IMR-90 (cell line): ENCODE measurements around the gene XRCC5. TPM values are rescaled to one million over a fixed set of nuclear protein-coding genes. Genes with fewer than 3 reads are reported as not detected.

Source experiments
- ATAC-seq: fragments of 200-7000 bp; cut with Tn5 transposase; 2 replicates; pipeline ENCODE4 v1.9.1; 2020; ENCODE audit warnings: low read depth, mild to moderate bottlenecking, moderate library complexity
- BruUV-seq: library from RNA; stranded (reverse); fragments of 400-500 nt; replicated peaks from 2 replicates; lab custom pipeline; 2021; lab: Mats Ljungman, UMichigan
- CTCF ChIA-PET: fragments of 300-600 bp; formaldehyde crosslinking; extraction: SDS; loops from one replicate; lab custom pipeline; 2021; ENCODE audit warnings: antibody characterized with exemption; lab: Yijun Ruan, JAX
- POLR2A ChIA-PET: fragments of 300-600 bp; sonication (Branson Sonifier 250); formaldehyde crosslinking; loops from one replicate; lab custom pipeline; 2022; ENCODE audit warnings: antibody characterized with exemption; ENCODE audit not compliant: unreplicated experiment; lab: Charles Lee
- DNase-seq: peaks from one replicate; pipeline ENCODE4 v3.0.0; 2013
- H2AFZ ChIP-seq: replicated peaks from 2 replicates; pipeline ENCODE3; 2013; ENCODE audit warnings: low read length, mild to moderate bottlenecking; ENCODE audit not compliant: poor library complexity
- H2AK5ac ChIP-seq: 2 replicates; pipeline ENCODE4 v1.6.1; 2013; ENCODE audit warnings: low read depth, low read length, inconsistent platforms
- H2AK9ac ChIP-seq: replicated peaks from 2 replicates; pipeline ENCODE3; 2013; ENCODE audit warnings: mild to moderate bottlenecking, low read depth, low read length, moderate library complexity; ENCODE audit not compliant: poor library complexity
- H2BK120ac ChIP-seq: 2 replicates; pipeline ENCODE4 v1.6.1; 2013; ENCODE audit warnings: low read depth, low read length, inconsistent platforms
- H2BK15ac ChIP-seq: 3 replicates; pipeline ENCODE4 v1.6.1; 2013; ENCODE audit warnings: low read depth, low read length, inconsistent platforms
- H2BK20ac ChIP-seq: 2 replicates; pipeline ENCODE4 v1.6.1; 2013; ENCODE audit warnings: low read depth, mild to moderate bottlenecking, inconsistent platforms, low read length, moderate library complexity
- H2BK5ac ChIP-seq: 2 replicates; pipeline ENCODE4 v1.6.1; 2013; ENCODE audit warnings: mild to moderate bottlenecking, low read depth, low read length, inconsistent platforms; ENCODE audit not compliant: poor library complexity, severe bottlenecking
- H3K14ac ChIP-seq: replicated peaks from 2 replicates; pipeline ENCODE4 v1.6.1; 2013; ENCODE audit warnings: low read depth, low read length, inconsistent platforms
- H3K18ac ChIP-seq: 2 replicates; pipeline ENCODE4 v1.6.1; 2013; ENCODE audit warnings: low read depth, low read length, control low read depth
- H3K23ac ChIP-seq: 2 replicates; pipeline ENCODE4 v1.6.1; 2013; ENCODE audit warnings: low read depth, low read length, inconsistent platforms
- H3K27ac ChIP-seq: 2 replicates; pipeline ENCODE4 v1.5.1; 2013; ENCODE audit warnings: mild to moderate bottlenecking, control low read depth, low read length; ENCODE audit not compliant: insufficient read depth
- H3K27me3 ChIP-seq: 2 replicates; pipeline ENCODE4 v1.6.1; 2013; ENCODE audit warnings: low read length; ENCODE audit not compliant: control insufficient read depth, insufficient read depth
- H3K36me3 ChIP-seq: 2 replicates; pipeline ENCODE4 v1.6.1; 2013; ENCODE audit warnings: low read length, mixed read lengths; ENCODE audit not compliant: control insufficient read depth, insufficient read depth
- H3K4ac ChIP-seq: 2 replicates; pipeline ENCODE4 v1.6.1; 2013; ENCODE audit warnings: low read depth, low read length, inconsistent platforms
- H3K4me1 ChIP-seq: 2 replicates; pipeline ENCODE4 v1.6.1; 2013; ENCODE audit warnings: low read length, mixed read lengths; ENCODE audit not compliant: control insufficient read depth, insufficient read depth
- H3K4me2 ChIP-seq: 2 replicates; pipeline ENCODE4 v1.6.1; 2013; ENCODE audit warnings: low read depth, mild to moderate bottlenecking, control low read depth, low read length, moderate library complexity
- H3K4me3 ChIP-seq: 2 replicates; pipeline ENCODE4 v1.5.1; 2013; ENCODE audit warnings: low read depth, mild to moderate bottlenecking, control low read depth, low read length, moderate library complexity; ENCODE audit not compliant: insufficient read depth
- H3K56ac ChIP-seq: 2 replicates; pipeline ENCODE4 v1.6.1; 2013; ENCODE audit warnings: low read length, inconsistent platforms; ENCODE audit not compliant: insufficient read depth; ENCODE audit errors: extremely low read depth
- H3K79me1 ChIP-seq, 2 experiments: 2 replicates each; pipeline ENCODE4 v1.6.1; 2013; ENCODE audit warnings: low read length in 2 of 2, inconsistent platforms in 1 of 2, low read depth in 1 of 2
- H3K9ac ChIP-seq: 2 replicates; pipeline ENCODE4 v1.6.1; 2013; ENCODE audit warnings: low read depth, low read length, control low read depth
- H3K9me1 ChIP-seq: 2 replicates; pipeline ENCODE4 v1.6.1; 2013; ENCODE audit warnings: low read length, inconsistent platforms; ENCODE audit not compliant: insufficient read depth
- H3K9me3 ChIP-seq: 2 replicates; pipeline ENCODE4 v1.6.1; 2013; ENCODE audit warnings: low read length; ENCODE audit not compliant: control insufficient read depth, insufficient read depth
- H4K20me1 ChIP-seq: 2 replicates; pipeline ENCODE4 v1.6.1; 2013; ENCODE audit warnings: low read length, inconsistent platforms; ENCODE audit not compliant: insufficient read depth
- H4K5ac ChIP-seq: 2 replicates; pipeline ENCODE4 v1.6.1; 2013; ENCODE audit warnings: mild to moderate bottlenecking, low read depth, low read length, control low read depth
- H4K8ac ChIP-seq, 2 experiments: 2 replicates each; pipeline ENCODE4 v1.6.1; 2013; ENCODE audit warnings: low read depth in 2 of 2, low read length in 2 of 2, control low read depth in 1 of 2, inconsistent platforms in 1 of 2
- H4K91ac ChIP-seq: 2 replicates; pipeline ENCODE4 v1.6.1; 2013; ENCODE audit warnings: low read depth, low read length, inconsistent platforms; ENCODE audit not compliant: insufficient read depth
- BHLHE40 ChIP-seq: fragments of 150-350 bp; IDR thresholded peaks from 2 replicates; pipeline ENCODE4 v1.6.1; 2016; ENCODE audit warnings: mild to moderate bottlenecking, low read depth, low read length
- CEBPB ChIP-seq: IDR thresholded peaks from 2 replicates; pipeline ENCODE4 v1.6.1; 2012; ENCODE audit warnings: low read depth, low read length, improper control_type of control experiment
- CHD1 ChIP-seq: IDR thresholded peaks from 2 replicates; pipeline ENCODE4 v1.6.1; 2012; ENCODE audit warnings: low read depth, low read length, improper control_type of control experiment
- FOS ChIP-seq: fragments of 150-350 bp; IDR thresholded peaks from 2 replicates; pipeline ENCODE4 v1.6.1; 2016; ENCODE audit warnings: low read depth, low read length
- MAFK ChIP-seq: IDR thresholded peaks from 2 replicates; pipeline ENCODE4 v1.6.1; 2012; ENCODE audit warnings: low read depth, low read length, improper control_type of control experiment
- MAZ ChIP-seq: IDR thresholded peaks from 2 replicates; pipeline ENCODE4 v1.6.1; 2012; ENCODE audit warnings: low read depth, mild to moderate bottlenecking, low read length, improper control_type of control experiment, moderate library complexity, borderline replicate concordance
- MXI1 ChIP-seq: IDR thresholded peaks from 2 replicates; pipeline ENCODE4 v1.6.1; 2012; ENCODE audit warnings: low read depth, mild to moderate bottlenecking, low read length, moderate library complexity, borderline replicate concordance
- NFE2L2 ChIP-seq: fragments of 150-350 bp; IDR thresholded peaks from 2 replicates; pipeline ENCODE4 v1.6.1; 2016; ENCODE audit warnings: low read depth, mild to moderate bottlenecking, low read length
- POLR2A ChIP-seq: IDR thresholded peaks from 2 replicates; pipeline ENCODE4 v1.6.1; 2012; ENCODE audit warnings: mild to moderate bottlenecking, low read depth, low read length
- RAD21 ChIP-seq: IDR thresholded peaks from 2 replicates; pipeline ENCODE4 v1.6.1; 2012; ENCODE audit warnings: low read length, improper control_type of control experiment
- RCOR1 ChIP-seq: IDR thresholded peaks from 2 replicates; pipeline ENCODE4 v1.6.1; 2012; ENCODE audit warnings: mild to moderate bottlenecking, low read length, improper control_type of control experiment; ENCODE audit not compliant: insufficient replicate concordance
- RFX5 ChIP-seq: IDR thresholded peaks from 2 replicates; pipeline ENCODE4 v1.8.0; 2012; ENCODE audit warnings: low read depth, mild to moderate bottlenecking, low read length, moderate library complexity
- SMC3 ChIP-seq: fragments of 150-350 bp; IDR thresholded peaks from 2 replicates; pipeline ENCODE4 v1.6.1; 2016; ENCODE audit warnings: low read depth, mild to moderate bottlenecking, antibody characterized with exemption, low read length, moderate library complexity
- WGBS, 2 experiments: methylation state at CpG; one replicate each; pipeline versions ENCODE4 v1.1.5 to v1.1.7; 2013; ENCODE audit warnings: missing lambda C conversion rate in 2 of 2; ENCODE audit not compliant: insufficient read length in 1 of 2; ENCODE audit errors: extremely low coverage in 2 of 2; 5-methylcytosine and 5-hydroxymethylcytosine counted together
- dilution Hi-C: fragments of 300-500 bp; cut with HindIII; formaldehyde crosslinking; loops from one replicate; pipeline ENCODE4 v1.14.3; 2018; ENCODE audit warnings: low sequenced_read_pairs; ENCODE audit not compliant: unreplicated experiment
- in situ Hi-C: fragments of 300-500 bp; cut with MboI; formaldehyde crosslinking; loops from 3 replicates; pipeline ENCODE4 v1.14.3; 2019; ENCODE audit warnings: low sequenced_read_pairs, inconsistent platforms, mixed read lengths
- intact Hi-C: fragments of 100-400 bp; cut with micrococcal nuclease; formaldehyde crosslinking; loops from 2 replicates; pipeline ENCODE4 v1.10.0; 2022
- polyA plus RNA-seq, 3 experiments: library from polyadenylated mRNA; depleted of rRNA; stranded (reverse); fragments of >200 nt; gene quantifications; 2 replicates each; pipeline ENCODE4 v1.2.3, GENCODE V29; 2012; ENCODE audit warnings: low replicate concordance in 1 of 3
- total RNA-seq: library from RNA; depleted of rRNA; stranded (reverse); fragments of >200 nt; gene quantifications from 2 replicates; pipeline ENCODE4 v1.2.3, GENCODE V29; 2012
- TF ChIP-seq, protein P1 (sequence below): fragments of 150-350 bp; IDR thresholded peaks from 2 replicates; pipeline ENCODE4 v1.6.1; 2017; ENCODE audit warnings: mild to moderate bottlenecking, antibody characterized with exemption, low read length, low read depth
- TF ChIP-seq, protein P2 (sequence below): conservative IDR thresholded peaks from 2 replicates; pipeline ENCODE4 v1.5.1; 2012; ENCODE audit warnings: mild to moderate bottlenecking, low read depth, low read length, improper control_type of control experiment
- TF ChIP-seq, protein P3 (sequence below): fragments of 150-350 bp; IDR thresholded peaks from 2 replicates; pipeline ENCODE4 v1.6.1; 2016; ENCODE audit warnings: low read depth, mild to moderate bottlenecking, low read length, moderate library complexity, borderline replicate concordance

Gene XRCC5
- total and polyA plus RNA-seq, 2 of the 4 experiments (the other 2 are of a cell fraction): 144 to 509 TPM

DNA sequence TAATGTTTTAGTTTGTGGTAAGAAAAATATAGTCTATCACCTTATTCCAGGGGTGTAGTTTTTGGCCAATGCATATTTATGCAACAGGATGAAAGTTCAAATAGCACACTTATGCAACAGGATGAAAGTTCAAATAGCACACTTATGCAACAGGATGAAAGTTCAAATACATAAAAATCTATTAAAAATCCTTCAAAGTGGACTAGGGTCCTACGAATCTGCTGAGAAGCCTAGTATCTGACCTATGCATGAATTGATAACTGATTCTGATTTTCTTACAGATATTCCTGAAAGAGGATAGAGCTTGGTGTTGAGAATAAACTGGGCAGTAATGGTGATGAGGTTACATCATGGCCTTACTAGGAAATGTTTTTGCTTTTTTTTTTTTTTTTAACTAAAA, 30.4 kb upstream of the XRCC5 start:
- no peak overlapping the region for H2BK120ac ChIP-seq
- H2AK9ac ChIP-seq: no peak overlapping the region
- no peak overlapping the region for H3K4me3 ChIP-seq
- no peak overlapping the region for H3K9ac ChIP-seq
- WGBS, 2 experiments: no CpG with 5 or more reads among the region's 1 CpG
- intact Hi-C loops: no loop called here
- no peak overlapping the region for H2BK5ac ChIP-seq
- H4K20me1 ChIP-seq: no peaks in the 10 kb centered on the region
- H2AFZ ChIP-seq: no peak overlapping the region
- no peak overlapping the region for H4K8ac ChIP-seq
- H3K18ac ChIP-seq: no peak overlapping the region
- H3K14ac ChIP-seq: no peak overlapping the region
- H3K4me1 ChIP-seq: 0 out of 2 replicates have a peak, but pooled peaks cover 2% of the 10 kb centered on the region
- H3K27me3 ChIP-seq: no peaks in the 10 kb centered on the region
- dilution Hi-C loops: no loop called here
- no peak for DNase-seq
- H3K36me3 ChIP-seq: no peaks in the 10 kb centered on the region
- no peak overlapping the region for H4K91ac ChIP-seq
- H4K5ac ChIP-seq: no peak overlapping the region
- ChIA-PET POLR2A (no interaction called here), CTCF (no interaction called here)
- no peak overlapping the region for H3K23ac ChIP-seq
- no peak overlapping the region for H2AK5ac ChIP-seq
- TF ChIP-seq SMC3 (no peak), MAZ (no peak), MXI1 (no peak), BHLHE40 (no peak), RFX5 (no peak), RCOR1 (no peak), MAFK (no peak), POLR2A (no peak), RAD21 (no peak), FOS (no peak), NFE2L2 (no peak), CHD1 (no peak), CEBPB (no peak)
- TF ChIP-seq, protein P1, sequence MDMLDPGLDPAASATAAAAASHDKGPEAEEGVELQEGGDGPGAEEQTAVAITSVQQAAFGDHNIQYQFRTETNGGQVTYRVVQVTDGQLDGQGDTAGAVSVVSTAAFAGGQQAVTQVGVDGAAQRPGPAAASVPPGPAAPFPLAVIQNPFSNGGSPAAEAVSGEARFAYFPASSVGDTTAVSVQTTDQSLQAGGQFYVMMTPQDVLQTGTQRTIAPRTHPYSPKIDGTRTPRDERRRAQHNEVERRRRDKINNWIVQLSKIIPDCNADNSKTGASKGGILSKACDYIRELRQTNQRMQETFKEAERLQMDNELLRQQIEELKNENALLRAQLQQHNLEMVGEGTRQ: no peak
- TF ChIP-seq, protein P2, sequence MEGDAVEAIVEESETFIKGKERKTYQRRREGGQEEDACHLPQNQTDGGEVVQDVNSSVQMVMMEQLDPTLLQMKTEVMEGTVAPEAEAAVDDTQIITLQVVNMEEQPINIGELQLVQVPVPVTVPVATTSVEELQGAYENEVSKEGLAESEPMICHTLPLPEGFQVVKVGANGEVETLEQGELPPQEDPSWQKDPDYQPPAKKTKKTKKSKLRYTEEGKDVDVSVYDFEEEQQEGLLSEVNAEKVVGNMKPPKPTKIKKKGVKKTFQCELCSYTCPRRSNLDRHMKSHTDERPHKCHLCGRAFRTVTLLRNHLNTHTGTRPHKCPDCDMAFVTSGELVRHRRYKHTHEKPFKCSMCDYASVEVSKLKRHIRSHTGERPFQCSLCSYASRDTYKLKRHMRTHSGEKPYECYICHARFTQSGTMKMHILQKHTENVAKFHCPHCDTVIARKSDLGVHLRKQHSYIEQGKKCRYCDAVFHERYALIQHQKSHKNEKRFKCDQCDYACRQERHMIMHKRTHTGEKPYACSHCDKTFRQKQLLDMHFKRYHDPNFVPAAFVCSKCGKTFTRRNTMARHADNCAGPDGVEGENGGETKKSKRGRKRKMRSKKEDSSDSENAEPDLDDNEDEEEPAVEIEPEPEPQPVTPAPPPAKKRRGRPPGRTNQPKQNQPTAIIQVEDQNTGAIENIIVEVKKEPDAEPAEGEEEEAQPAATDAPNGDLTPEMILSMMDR: no peak
- TF ChIP-seq, protein P3, sequence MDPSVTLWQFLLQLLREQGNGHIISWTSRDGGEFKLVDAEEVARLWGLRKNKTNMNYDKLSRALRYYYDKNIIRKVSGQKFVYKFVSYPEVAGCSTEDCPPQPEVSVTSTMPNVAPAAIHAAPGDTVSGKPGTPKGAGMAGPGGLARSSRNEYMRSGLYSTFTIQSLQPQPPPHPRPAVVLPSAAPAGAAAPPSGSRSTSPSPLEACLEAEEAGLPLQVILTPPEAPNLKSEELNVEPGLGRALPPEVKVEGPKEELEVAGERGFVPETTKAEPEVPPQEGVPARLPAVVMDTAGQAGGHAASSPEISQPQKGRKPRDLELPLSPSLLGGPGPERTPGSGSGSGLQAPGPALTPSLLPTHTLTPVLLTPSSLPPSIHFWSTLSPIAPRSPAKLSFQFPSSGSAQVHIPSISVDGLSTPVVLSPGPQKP: no peak
- no TSS peak for BruUV-seq
- H3K27ac ChIP-seq: no peak overlapping the region
- in situ Hi-C loops: no loop called here
- H3K4me2 ChIP-seq: no peak overlapping the region
- no peaks in the 10 kb centered on the region for H3K9me3 ChIP-seq
- H3K9me1 ChIP-seq: peaks cover 8% of the 10 kb centered on the region
- ATAC-seq: no peak
- no peak overlapping the region for H2BK20ac ChIP-seq
- no peak overlapping the region for H2BK15ac ChIP-seq
- no peak overlapping the region for H3K56ac ChIP-seq
- H3K4ac ChIP-seq: no peak overlapping the region
- peaks cover 3 to 12% of the 10 kb centered on the region in 2 experiments; a peak in 3 of 4 replicates for H3K79me1 ChIP-seq
